GM19239 (cell line): ENCODE measurements around the gene NR2C1.

Experiments used
- DNase-seq: peaks from one replicate; pipeline ENCODE4 v3.0.0; 2011; ENCODE audit warnings: low spot score; ENCODE audit not compliant: insufficient read length
- FAIRE-seq: peaks from 2 replicates; lab custom pipeline; 2011; peaks lifted over from hg19 to GRCh38; lab: Jason Lieb, UNC

NR2C1 gene

DNA sequence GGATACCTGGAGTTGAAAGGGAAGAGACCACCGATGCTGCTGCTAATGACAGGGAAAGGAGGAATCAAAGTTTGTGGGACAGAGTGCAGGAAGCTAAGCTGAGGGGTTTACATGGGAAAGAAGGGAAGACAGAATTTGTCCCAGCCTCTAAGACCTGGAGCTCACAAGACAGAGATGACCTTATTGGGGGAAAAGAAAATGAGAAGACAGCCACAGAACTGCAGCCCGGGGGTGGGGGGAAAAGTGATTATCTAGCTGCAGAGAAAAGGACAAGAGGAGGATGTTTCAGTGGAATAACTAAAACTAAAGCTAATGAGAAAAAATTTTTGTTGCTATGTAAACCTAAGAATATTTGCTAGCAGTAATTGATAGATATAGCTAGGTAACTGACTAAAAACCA lies 100.6 kb downstream of the NR2C1 start:
- no peak for DNase-seq
- no peak for FAIRE-seq

DNA sequence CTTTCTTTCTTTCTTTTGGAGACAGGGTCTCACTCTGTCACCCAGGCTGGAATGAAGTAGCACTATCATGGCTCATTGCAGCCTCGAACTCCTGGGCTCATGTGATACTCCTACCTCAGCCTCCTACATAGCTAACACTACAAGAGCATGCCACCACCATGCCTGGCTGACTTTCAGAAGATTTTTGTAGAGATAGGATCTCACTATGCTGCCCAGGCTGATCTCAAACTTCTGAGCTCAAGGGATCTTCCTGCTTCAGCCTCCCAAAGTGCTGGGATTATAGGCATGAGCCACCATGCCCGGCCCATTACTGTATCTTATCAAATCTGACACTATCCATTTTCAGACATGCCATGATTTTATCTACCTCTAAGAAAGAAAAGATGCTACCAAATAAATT lies 101.5 kb downstream of the NR2C1 start:
- FAIRE-seq (no peak), DNase-seq (no peak)

DNA sequence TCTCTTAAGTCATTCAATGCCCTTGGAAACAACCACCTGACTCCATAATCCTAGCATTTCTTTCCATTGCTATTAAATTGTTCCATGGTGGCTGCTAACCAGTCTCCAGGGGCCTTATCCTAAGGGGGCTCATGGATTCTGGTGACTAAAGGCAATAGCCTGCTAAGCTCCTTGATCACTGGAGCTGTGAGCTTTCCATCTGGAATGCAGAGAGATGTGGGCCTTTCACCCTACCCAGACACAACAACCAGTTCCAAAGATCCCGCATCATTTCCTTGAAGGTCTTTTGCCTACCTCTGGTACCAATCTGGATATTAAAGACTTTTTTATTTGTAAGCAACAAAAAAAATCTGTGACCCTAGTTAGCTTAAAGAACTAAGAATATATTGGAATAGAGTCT lies 102.9 kb downstream of the NR2C1 start:
- no peak for FAIRE-seq

More for the DNA sequence above, 102.9 kb downstream of the NR2C1 start:
- DNase-seq, result no peak
